NCI-H2081 (cell line): ENCODE measurements around the gene GDF15.
A peak's percentile ranks its signal among the peaks of the same experiment; 100 is the strongest.
"Not testable (repeated sequence)": the region's sequence is repeated elsewhere in the genome, so short reads cannot be mapped to it uniquely, and the experiment has no call there.

Experiments
- DNase-seq, 2 experiments: peaks; one replicate each; lab custom pipeline; 2025; lab: John Stamatoyannopoulos, UW

The GDF15 gene, protein sequence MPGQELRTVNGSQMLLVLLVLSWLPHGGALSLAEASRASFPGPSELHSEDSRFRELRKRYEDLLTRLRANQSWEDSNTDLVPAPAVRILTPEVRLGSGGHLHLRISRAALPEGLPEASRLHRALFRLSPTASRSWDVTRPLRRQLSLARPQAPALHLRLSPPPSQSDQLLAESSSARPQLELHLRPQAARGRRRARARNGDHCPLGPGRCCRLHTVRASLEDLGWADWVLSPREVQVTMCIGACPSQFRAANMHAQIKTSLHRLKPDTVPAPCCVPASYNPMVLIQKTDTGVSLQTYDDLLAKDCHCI

DNA sequence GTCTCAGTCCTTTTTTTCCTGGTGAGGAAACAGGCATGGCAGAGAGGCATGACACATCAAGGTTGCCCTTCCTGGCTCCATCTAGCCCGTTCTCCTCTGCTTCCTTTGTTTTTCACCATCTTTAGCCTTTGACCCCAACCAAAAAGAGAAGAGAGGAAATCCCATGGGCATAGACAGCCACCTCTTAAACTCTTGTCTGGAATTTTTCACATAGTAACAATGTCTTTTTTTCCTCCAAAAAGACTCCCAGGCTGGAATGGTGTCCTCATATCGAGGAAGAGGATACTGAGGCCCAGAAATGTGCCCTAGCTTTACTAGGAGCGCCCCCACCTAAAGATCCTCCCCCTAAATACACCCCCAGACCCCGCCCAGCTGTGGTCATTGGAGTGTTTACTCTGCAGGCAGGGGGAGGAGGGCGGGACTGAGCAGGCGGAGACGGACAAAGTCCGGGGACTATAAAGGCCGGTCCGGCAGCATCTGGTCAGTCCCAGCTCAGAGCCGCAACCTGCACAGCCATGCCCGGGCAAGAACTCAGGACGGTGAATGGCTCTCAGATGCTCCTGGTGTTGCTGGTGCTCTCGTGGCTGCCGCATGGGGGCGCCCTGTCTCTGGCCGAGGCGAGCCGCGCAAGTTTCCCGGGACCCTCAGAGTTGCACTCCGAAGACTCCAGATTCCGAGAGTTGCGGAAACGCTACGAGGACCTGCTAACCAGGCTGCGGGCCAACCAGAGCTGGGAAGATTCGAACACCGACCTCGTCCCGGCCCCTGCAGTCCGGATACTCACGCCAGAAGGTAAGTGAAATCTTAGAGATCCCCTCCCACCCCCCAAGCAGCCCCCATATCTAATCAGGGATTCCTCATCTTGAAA is at the start of gene GDF15:
Gene GDF15, plus strand, starts transcription at position 484 of the 868 bp plus-strand sequence. Its CDS starts 32 bp downstream, at position 516.
- DNase-seq = no peak

DNA sequence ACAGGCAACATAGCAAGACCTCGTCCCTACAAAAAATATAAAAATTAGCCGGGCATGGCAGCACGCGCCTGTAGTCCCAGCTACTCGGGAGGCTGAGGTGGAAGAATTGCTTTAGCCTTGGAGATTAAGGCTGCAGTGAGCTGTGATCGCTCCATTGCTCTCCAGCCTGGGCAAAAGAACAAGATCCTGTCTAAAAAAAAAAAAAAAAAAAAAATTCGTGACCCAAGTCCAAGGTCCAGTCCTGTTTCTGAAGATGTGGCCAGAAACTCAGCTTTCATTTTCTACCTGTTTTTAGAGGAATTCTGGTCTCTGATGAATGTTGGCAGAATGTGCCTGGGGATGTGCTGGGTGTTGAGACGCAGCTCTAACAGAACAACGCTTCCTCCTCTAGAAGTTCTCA is 47.4 kb upstream of the GDF15 start:
- no peak for DNase-seq

DNA sequence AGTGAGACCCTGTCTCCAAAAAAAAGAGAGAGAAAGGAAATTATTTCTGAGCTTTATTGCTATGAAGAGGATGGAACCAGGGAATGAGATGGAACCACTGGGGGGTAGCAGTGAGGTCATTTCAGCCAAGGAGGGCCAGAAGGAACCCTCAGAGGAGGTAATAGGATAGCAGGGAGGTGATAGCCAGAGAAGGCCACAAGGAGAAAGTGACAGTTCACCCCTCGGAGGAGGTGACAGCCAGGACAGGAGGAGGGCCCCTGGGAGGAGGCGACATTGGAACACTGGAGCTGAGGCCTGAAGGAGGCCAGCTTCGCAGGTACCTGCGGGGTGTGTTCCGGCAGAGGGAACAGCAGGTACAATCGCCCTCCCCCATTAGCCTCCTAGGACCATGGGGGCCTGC is 46.2 kb upstream of the GDF15 start:
- DNase-seq = no peak

DNA sequence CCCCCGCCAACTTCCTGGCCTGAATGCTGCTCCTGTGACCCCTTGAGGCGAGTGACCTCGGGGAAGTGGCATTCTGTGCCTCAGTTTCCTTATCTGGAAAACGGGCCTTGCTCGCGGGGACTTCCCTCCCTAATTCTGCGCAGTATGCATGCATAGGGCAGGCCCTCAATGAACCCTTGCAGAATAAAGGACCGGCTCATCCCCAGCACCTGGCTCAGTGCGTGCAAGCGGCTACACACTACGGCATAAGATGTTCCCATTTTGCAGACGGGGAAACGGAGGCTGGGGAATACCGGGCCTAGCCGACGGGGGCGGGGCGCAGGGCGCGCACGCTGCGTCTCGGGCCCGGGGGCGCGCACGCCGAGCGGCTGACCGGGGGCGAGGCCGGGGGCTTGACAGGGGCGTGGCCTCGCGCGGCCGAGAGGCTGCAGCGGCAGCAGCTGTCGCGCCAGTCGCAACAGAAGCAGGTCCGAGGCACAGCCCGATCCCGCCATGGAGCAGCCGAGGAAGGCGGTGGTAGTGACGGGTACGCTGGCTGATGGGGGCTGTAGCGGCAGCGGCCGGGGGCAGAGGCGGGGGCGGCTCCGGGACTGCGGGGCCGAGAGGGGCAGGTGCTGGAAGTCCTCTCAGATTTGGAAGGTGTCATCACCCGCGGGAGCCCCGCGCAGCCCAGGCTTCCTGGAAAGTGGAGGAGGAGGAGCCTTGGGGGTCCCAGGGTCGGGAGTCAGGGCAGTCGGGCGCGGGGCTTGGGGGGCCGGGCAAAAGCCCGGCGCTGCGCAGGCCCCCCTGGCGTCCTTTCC is 45.6 kb upstream of the GDF15 start, which contains the start of gene PGPEP1:
Gene PGPEP1, plus strand, starts transcription at position 409 of the 800 bp plus-strand sequence. Its CDS starts 84 bp downstream, at position 493.
- DNase-seq = peak; percentile 45 to 57

DNA sequence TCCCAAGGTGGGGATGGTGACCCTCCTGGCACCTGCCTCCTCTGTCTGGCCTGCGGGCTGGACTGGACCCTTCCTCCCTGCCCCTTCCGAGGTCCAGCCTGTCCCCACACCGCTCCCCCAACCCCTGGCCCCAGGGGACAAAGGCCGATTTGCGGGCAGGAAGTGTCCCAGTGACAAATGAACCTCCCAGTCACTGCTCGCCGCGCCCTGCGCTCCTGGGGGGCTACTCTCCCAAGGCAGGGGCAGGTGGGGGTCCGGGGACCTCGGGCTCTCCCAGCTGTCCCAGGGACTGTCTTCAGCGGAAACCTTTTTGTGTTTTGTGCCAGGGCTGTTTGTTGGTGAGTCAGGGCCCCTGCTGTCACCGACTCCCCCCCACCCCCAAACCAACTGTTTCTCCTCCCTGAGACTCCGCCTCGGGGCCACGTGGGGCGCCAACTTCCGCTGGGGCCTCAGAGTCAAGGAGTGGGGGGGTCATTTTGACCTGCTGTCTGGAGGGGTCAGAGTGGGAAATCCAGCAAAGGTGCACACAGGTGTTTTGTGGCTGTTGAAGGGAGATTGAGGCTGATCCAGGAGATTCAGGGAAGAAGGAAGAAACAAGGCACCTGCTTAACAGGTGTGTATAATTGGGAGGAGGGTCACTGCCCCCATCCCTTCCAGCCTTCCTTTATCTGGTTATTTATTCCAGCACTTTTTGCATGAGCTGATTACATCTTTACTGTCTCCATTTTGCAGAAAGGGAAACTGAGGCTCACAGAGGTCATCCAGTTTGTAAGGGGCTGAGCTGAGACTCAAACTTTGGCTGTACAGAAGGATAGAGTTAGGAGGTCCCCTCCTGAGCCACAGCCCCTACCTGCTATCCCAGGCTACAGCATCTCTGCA is 44.7 kb upstream of the GDF15 start:
- DNase-seq = no peak

DNA sequence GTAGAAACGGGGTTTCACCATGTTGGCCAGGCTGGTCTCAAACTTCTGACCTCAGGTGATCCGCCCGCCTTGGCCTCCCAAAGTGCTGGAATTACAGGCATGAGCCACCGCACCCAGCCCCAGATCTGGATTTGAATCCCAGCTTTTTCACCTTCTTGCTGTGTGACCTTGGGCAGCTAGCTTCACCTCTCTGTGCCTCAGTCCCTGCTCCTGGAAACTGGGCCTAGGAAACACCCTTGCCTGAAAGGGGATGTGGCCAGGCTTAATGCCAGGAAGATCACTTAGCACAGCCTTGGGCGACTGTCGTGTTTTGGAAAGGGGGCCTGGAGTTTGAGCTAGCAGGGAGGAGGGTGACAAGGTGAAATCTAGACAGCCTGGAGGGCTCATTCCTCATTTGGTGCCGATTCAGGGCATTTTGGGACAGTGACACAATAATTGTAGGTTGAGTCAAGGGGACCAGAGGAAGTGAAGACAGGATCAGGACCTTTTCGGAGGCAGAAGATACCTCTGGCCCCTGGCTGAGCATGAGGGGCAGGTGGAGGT is 43.8 kb upstream of the GDF15 start:
- no peak for DNase-seq

DNA sequence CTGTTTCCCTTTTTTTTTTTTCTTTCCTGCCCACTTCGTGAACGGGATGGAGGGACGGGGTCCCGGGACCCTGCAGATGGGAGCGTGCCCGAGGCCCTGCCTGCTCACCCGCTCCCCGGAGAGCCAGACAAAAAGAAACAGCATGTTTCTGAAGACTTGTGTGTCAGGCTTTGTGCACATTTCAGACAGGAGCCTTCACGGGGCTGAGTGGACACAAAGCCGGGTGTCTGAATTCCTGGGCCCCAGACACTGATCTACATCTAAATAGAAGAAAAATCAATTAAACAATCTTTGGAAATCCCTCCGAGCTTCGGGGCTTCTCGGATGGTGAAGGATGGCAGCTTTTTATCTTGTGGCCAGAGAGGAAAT is 41.4 kb upstream of the GDF15 start:
- DNase-seq = no peak

DNA sequence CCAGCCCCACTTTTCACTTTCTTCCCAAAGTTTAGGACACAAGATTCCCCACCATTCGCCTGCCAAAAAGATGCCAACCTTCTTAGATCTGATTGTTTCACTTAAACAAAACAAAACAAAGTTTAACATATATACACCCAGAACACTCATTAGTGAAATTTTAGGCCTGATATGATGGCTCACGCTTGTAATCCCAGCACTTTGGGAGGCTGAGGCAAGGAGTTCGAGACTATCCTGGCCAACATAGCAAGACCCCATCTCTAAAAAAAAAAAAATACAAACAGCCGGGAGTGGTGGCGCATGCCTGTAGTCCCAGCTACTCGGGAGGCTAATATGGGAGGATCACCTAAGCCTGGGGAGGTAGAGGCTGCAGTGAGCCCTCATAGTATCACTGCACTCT is 40.7 kb upstream of the GDF15 start:
- DNase-seq = no peak

DNA sequence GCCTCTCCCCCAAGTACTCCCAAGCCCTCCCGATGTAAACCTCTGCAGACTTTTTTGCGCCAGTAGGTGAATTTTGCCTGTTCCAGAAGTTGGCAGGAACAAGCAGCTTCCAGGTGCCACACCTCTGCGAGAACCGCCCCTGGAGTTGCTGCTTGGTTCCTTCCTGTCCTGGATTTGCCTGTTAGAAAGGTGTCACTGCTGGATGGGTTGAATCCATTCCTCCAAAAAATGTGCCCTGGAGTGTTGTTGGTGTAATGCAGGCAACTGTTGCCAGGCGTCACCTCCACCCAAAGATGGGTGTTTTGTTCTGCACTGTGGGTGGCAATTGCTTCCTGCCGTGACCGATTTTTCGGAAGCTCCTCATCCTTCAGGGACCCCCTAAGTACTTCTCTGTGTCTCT is 39.9 kb upstream of the GDF15 start:
- peak; percentile 17 to 48 for DNase-seq

DNA sequence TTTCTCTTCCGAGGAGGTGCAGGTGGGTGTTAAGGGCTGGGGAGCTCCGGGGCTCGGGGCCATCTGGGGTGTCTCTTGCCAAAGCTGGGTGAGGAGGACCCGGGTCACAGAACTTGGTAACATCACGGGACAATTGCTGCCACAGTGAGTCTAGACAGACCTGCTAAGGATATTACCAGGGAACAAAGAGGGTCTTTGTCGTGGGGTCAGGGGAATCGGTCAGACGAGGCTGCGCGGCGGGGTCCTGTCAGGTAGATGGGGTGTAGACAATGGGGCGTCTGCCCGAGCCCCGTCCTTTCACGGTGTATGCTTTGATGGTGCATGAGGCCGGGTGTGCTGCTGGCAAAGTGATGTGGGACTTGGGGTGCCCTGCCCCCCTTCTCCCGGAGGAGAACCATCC is 37.8 kb upstream of the GDF15 start:
- DNase-seq = no peak

DNA sequence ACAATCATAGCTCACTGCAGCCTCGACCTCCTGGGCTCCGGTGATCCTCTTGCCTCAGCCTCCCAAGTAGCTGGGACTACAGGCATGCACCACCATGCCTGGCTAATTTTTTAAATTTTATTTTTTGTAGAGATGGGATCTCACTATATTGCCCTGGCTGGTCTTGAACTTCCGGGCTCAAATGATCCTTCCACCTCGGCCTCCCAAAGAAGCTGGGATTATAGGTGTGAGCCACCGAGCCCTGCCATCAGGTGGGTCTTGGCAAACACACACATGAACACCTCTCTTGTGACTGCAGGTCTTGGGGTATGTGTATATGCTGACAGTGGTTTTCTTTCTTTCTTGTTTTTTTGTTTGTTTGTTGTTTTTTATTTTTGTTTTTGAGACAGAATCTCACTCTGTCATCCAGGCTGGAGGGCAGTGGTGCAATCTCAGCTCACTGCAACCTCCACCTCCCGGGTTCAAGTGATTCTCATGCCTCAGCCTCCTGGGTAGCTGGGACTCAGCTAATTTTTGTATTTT is 37.1 kb upstream of the GDF15 start:
- not testable (repeated sequence) for DNase-seq

DNA sequence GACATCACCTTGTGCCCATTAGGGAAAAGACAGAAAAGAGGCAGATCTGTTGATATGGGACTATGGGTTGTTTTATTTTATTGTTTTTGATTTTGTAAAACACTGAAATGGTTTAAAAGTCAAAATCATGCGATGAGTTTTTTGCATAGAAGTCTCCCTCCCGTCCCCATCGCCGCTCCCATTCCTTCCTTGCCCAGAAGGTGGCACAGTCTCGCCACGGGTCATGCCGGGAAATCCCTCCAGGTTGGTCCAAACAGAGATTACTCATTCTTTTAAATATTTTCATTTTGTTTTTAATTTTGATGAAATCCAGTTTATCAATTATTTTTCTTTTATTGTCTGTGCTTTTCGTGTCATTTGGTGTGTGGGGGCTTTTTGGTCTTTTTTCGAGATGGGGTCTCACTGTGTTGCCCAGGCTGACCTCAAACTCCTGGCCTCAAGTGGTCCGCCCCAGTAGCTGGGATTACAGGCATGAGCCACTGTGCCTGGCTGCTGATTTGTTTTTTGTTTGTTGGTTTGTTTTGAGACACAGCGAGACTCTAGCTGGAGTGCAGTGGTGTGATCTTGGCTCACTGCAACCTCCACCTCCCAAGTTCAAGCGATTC is 36.3 kb upstream of the GDF15 start:
- DNase-seq = peak; percentile 12 to 41

DNA sequence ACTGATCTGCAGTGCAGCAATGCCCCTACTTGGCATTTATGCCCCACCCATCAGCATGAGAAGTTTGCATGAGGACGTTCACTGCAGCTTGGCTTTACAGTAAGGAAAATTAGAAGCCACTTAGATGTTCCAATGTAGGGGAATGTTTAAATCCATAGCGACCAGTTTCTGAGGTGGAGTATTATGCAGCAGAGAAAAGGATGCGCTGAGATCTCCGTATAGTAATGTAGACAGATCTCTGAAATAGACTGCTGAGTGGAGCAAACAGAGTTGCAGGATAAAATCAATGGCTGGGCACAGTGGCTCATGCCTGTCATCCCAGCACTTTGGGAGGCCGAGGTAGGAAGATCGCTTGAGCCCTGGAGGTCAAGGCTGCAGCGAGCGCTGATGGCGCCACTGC is 35.5 kb upstream of the GDF15 start:
- no peak for DNase-seq

DNA sequence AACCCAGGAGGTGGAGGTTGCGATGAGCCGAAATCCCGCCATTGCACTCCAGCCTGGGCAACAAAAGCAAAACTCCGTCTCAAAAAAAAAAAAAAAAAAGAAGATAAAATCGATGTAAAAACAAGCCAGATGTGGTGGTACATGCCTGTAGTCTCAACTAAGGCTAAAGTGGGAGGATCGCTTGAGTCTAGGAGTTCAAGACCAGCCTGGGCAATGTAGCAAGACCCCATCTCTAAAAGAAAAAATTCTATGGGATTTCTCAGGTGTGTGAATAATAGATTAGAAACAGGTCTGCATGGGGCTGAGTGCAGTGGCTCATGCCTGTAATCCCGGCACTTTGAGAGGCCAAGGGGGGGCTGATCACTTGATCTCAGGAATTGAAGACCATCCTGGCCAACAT is 34.4 kb upstream of the GDF15 start:
- no peak for DNase-seq

DNA sequence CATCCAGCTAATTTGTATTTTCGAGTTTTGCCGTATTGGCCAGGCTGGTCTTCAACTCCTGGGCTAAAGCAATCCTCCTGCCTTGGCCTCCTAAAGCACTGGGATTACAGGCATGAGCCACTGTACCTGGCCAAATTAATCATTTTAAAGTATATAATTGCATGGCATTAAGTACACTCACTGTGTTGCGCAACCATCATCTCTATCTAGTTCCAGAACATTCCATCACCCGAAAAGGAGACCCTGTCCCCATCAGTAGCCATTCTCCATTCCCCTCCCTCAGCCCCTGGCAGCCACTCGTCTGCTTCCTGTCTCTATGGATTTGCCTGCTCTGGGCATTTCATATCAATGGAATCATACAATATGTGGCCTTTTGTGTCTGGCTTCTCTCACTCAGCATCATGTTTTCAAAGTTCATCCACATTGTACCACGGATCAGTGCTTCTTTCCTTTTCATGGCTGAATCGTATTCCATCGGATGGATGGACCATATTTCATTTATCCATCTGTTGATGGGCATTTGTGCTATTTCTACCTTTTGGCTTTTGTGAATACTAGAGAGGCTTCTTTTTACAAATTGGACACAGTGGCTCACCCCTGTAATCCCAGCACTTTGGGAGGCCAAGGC is 32.5 kb upstream of the GDF15 start:
- no peak for DNase-seq

DNA sequence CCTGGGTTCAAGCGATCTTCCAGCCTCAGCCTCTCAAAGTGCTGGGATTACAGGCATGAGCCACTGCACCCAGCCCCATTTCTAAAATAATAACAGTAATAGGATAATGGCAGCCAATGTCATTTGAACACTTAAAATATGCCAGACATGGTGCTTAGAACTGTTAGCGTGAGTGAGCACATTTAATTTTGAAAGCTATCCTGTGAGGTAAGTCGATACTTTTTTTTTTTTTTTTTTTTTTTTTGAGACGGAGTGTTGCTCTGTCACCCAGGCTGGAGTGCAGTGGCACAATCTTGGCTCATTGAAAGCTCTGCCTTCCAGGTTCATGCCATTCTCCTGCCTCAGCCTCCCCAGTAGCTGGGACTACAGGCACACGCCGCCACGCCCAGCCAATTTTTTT is 31.2 kb upstream of the GDF15 start:
- not testable (repeated sequence) for DNase-seq

DNA sequence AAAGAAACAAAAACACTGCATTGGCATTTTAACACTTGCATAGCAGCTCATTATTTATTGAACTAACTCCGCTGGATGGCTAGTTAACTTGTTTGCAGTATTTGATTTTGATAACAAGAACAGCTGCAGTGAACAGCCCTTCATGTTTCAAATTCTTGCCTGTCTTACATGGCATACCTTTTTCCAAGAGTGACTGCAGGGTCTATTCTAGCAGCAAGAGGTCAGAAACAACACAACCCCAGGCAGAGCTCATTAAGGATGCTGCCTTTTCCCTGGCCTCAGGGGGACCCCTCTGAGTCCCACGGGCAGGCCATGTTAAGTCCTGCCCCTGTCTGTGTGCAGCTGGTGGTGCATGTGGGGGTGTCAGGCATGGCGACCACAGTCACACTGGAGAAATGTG is 28.9 kb upstream of the GDF15 start:
- no peak for DNase-seq

DNA sequence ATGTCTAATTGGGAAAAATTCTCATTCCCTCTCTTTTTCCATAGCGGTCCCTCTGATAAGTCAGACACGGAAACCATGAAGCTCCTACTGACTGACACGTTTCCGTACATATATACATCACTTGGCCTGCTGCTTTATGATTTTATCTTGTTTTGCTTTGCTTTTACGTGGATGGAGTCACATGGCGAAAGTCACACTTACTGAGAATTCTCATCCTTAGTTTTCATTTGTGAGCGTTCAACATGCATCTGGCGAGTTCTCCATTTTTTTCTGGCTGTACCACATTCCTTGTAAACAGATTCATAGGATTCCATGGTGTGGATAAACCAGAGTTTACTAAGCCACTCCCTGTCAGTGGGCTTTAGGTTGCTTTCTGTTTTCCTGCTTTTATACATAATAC is 24.3 kb upstream of the GDF15 start:
- no peak for DNase-seq

DNA sequence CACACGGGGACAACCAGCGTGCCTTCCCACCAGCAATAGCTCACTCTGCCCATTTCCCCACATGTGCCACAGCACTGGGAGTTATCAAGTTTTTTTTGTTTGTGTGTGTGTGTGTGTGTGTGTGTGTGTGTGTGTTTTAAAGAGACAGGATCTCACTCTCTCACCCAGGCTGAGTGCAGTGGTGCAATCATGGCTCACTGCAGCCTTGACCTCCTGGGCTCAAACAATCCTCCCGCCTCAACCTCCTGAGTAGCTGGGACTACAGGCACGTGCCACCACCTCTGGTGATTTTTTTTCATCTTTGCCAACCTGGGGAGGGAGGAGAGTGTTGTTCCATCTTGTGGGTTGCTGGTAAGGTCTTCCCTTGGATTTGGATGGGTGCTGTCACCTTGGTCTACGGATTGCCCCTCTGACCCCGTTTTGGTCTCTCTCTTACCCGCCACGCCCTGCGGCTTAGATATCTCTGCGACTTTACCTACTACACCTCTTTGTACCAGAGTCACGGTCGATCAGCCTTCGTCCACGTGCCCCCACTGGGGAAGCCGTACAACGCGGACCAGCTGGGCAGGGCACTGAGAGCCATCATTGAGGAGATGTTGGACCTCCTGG is 22.9 kb upstream of the GDF15 start:
- DNase-seq = no peak

DNA sequence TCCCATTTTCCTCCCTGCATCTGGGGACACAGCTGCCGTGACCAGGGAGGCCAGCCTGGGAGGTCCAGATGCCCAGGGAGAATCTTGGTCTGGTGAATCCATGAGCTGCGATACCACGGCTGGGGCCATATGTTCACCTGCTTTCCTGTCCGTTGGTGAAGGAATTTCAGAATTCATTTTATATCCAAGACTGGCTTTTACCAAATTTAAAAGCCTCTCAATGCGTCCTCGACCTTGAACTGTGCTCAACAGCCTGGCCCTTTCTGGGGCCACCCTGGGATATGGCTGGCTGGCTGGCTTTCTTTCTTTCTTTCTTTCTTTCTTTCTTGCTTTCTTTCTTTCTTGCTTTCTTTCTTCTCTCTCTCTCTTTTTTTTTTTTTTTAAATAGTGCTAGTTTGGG is 22.2 kb upstream of the GDF15 start:
- DNase-seq = no peak
